ENCODE results near the gene CGB7.
"Not testable (repeated sequence)": the region's sequence is repeated elsewhere in the genome, so short reads cannot be mapped to it uniquely, and the experiment has no call there.

- TF ChIP-seq, protein P1, sequence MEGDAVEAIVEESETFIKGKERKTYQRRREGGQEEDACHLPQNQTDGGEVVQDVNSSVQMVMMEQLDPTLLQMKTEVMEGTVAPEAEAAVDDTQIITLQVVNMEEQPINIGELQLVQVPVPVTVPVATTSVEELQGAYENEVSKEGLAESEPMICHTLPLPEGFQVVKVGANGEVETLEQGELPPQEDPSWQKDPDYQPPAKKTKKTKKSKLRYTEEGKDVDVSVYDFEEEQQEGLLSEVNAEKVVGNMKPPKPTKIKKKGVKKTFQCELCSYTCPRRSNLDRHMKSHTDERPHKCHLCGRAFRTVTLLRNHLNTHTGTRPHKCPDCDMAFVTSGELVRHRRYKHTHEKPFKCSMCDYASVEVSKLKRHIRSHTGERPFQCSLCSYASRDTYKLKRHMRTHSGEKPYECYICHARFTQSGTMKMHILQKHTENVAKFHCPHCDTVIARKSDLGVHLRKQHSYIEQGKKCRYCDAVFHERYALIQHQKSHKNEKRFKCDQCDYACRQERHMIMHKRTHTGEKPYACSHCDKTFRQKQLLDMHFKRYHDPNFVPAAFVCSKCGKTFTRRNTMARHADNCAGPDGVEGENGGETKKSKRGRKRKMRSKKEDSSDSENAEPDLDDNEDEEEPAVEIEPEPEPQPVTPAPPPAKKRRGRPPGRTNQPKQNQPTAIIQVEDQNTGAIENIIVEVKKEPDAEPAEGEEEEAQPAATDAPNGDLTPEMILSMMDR (IDR thresholded peaks at IDR 0.05; ENCODE audit: low read depth, low read length, poor library complexity, severe bottlenecking), result not testable (repeated sequence)
- TF ChIP-seq EZH2phosphoT487 (IDR thresholded peaks at IDR 0.05; ENCODE audit: borderline replicate concordance, low read length), result not testable (repeated sequence)
Observed at GRCh38 chr19:49038557-49039276, 18.8 kb downstream of the CGB7 start.

Data from DOHH2 (cell line).